SHP77 (cell line): ENCODE results near the gene PPP6R2.

Experiments used
- DNase-seq, 2 experiments: peaks; one replicate each; lab custom pipeline; 2025; lab: John Stamatoyannopoulos, UW

The PPP6R2 gene

GRCh38 chr22:50487290-50488005 lies 144.3 kb downstream of the PPP6R2 start:
- DNase-seq: no peak

DNA sequence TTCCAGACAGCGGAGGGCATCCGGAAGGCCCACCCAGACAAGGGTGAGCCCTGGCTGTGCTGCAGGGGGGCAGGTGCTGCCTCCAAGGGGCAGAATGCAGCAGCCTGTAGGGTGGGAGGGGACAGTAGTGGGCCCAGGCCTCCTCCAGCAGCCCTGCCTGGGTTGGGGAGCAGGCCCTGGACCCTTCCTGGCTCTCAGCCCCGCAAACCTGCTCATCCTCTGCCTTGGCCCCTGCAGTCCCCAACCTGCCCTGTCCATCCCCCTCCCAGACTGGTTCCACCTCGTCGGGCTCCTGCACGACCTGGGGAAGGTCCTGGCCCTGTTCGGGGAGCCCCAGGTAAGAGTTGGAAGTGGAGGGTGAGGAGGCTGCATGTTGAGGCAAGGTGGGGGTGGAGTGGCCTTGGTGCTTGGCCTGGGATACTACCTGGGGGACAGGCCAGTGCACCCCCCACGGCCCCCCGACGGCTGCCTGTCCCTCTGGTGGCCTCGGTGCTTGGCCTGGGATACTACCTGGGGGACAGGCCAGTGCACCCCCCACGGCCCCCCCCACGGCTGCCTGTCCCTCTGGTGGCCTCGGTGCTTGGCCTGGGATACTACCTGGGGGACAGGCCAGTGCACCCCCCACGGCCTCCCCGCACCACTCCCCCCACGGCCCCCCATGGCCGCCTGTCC lies 145.0 kb downstream of the PPP6R2 start:
- DNase-seq: no peak

DNA sequence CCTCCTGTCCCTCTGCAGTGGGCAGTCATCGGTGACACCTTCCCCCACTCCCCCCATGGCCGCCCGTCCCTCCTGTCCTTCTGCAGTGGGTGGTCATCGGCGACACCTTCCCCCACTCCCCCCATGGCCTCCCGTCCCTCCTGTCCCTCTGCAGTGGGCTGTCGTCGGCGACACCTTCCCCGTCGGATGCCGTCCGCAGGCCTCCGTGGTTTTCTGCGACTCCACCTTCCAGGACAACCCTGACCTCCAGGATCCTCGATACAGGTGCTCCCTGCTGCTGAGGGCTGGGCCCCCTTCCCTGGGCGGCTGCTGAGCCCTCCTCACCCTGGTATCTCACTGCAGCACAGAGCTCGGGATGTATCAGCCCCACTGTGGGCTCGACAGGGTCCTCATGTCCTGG lies 145.8 kb downstream of the PPP6R2 start:
- DNase-seq: no peak

- DNase-seq: no peak
Observed at GRCh38 chr22:50489363-50490243, 146.5 kb downstream of the PPP6R2 start.

- no peak for DNase-seq
Observed at GRCh38 chr22:50490531-50491308, 147.6 kb downstream of the PPP6R2 start.
